CD8-positive, alpha-beta memory T cell (primary cell): ENCODE measurements around the gene SESN3. TPM values are rescaled to one million over a fixed set of nuclear protein-coding genes. Genes with fewer than 3 reads are reported as not detected.

Source experiments
- CTCF ChIA-PET: fragments of 350-600 bp; sonication (Branson Sonifier 250); formaldehyde crosslinking; loops from one replicate; lab custom pipeline; 2021; ENCODE audit warnings: antibody characterized with exemption; lab: Charles Lee
- POLR2A ChIA-PET: fragments of 350-600 bp; sonication (Branson Sonifier 250); formaldehyde crosslinking; loops from one replicate; lab custom pipeline; 2021; ENCODE audit warnings: antibody characterized with exemption; lab: Charles Lee
- DNase-seq, 5 donors: peaks; one replicate each; pipeline versions ENCODE4 v3.0.0 to v3.0.0-alpha.2; 2020 to 2022; ENCODE audit warnings: mixed read lengths in 1 of 5
- H3K27ac ChIP-seq: one replicate; pipeline ENCODE4 v1.7.0; 2013; ENCODE audit warnings: low read depth, mild to moderate bottlenecking, low read length, moderate library complexity
- H3K27me3 ChIP-seq: 2 replicates; pipeline ENCODE4 v1.7.0; 2013; ENCODE audit warnings: low read length, mild to moderate bottlenecking; ENCODE audit not compliant: insufficient read depth, poor library complexity, severe bottlenecking
- H3K36me3 ChIP-seq: 2 replicates; pipeline ENCODE4 v1.7.0; 2013; ENCODE audit warnings: mild to moderate bottlenecking, low read length, moderate library complexity; ENCODE audit not compliant: insufficient read depth
- H3K4me1 ChIP-seq: 2 replicates; pipeline ENCODE4 v1.7.0; 2013; ENCODE audit warnings: mild to moderate bottlenecking, low read length, moderate library complexity; ENCODE audit not compliant: insufficient read depth
- H3K4me3 ChIP-seq: 2 replicates; pipeline ENCODE4 v1.7.0; 2013; ENCODE audit warnings: mild to moderate bottlenecking, low read length
- H3K9me3 ChIP-seq: 2 replicates; pipeline ENCODE4 v1.7.0; 2013; ENCODE audit warnings: mild to moderate bottlenecking, low read length
- H3K27ac Mint-ChIP-seq, 8 donors: one replicate each; pipeline ENCODE4 v1.8.0; 2020 to 2021; ENCODE audit warnings: mixed read lengths in 8 of 8, mild to moderate bottlenecking in 6 of 8, inconsistent platforms in 3 of 8, moderate library complexity in 3 of 8
- H3K27me3 Mint-ChIP-seq, 2 donors: one replicate each; pipeline ENCODE4 v1.8.0; 2020 to 2021; ENCODE audit warnings: mixed read lengths in 2 of 2, mild to moderate bottlenecking in 1 of 2, moderate library complexity in 1 of 2
- H3K36me3 Mint-ChIP-seq, 3 donors: one replicate each; pipeline ENCODE4 v1.8.0; 2020 to 2021; ENCODE audit warnings: mixed read lengths in 3 of 3, inconsistent platforms in 1 of 3, mild to moderate bottlenecking in 1 of 3
- H3K4me1 Mint-ChIP-seq, 3 donors: one replicate each; pipeline ENCODE4 v1.8.0; 2020 to 2021; ENCODE audit warnings: mixed read lengths in 3 of 3, inconsistent platforms in 1 of 3, mild to moderate bottlenecking in 1 of 3
- H3K4me3 Mint-ChIP-seq, 7 donors: one replicate each; pipeline ENCODE4 v1.8.0; 2020 to 2021; ENCODE audit warnings: mixed read lengths in 7 of 7, mild to moderate bottlenecking in 6 of 7, moderate library complexity in 4 of 7, inconsistent platforms in 2 of 7
- H3K9me3 Mint-ChIP-seq, 5 donors: one replicate each; pipeline ENCODE4 v1.8.0; 2020 to 2022; ENCODE audit warnings: mixed read lengths in 5 of 5, mild to moderate bottlenecking in 3 of 5, moderate library complexity in 2 of 5, inconsistent platforms in 1 of 5
- polyA plus RNA-seq: library from polyadenylated mRNA; unstranded; fragments of 300-500 nt; fragmentation: Illumina TruSeq; gene quantifications from one replicate; pipeline ENCODE4 v1.2.3, GENCODE V29; 2021
- total RNA-seq, 2 experiments: library from RNA; stranded (reverse); gene quantifications; one replicate each; pipeline ENCODE4 v1.2.3, GENCODE V29; 2021

Gene SESN3
- total and polyA plus RNA-seq, 3 experiments from 2014 or later, result 2.1 to 19.7 (median 18.8) TPM

- H3K27ac Mint-ChIP-seq, result peak overlapping the region in 1 of 8 donors; percentile 51
- Histone ChIP-seq H3K27me3 (no peaks in the 10 kb centered on the region), H3K36me3 (no peaks in the 10 kb centered on the region), H3K27ac (no peak overlapping the region), H3K9me3 (no peaks in the 10 kb centered on the region), H3K4me1 (peaks cover 19% of the 10 kb centered on the region), H3K4me3 (no peak overlapping the region)
- POLR2A ChIA-PET, result interaction anchor here (1.1 kb wide), 1 partner anchor 81 kb away, joined by 3 read pairs; no protein-coding TSS in a partner anchor
- peaks cover 0 to 1% (median 0%) of the 10 kb centered on the region in 5 donors for H3K9me3 Mint-ChIP-seq
- peaks cover 0 to 6% (median 0%) of the 10 kb centered on the region in 3 donors for H3K36me3 Mint-ChIP-seq
- peaks cover 23 to 33% (median 27%) of the 10 kb centered on the region in 3 donors for H3K4me1 Mint-ChIP-seq
- peaks cover 9 to 21% of the 10 kb centered on the region in 2 donors for H3K27me3 Mint-ChIP-seq
- no peak for DNase-seq
- peak overlapping the region in 3 of 7 donors; percentile 3 to 93 (median 18) for H3K4me3 Mint-ChIP-seq
- CTCF ChIA-PET, result interaction anchor here (1.3 to 14.5 kb wide), 2 partner anchors 12 to 553 kb away, joined by 3 to 335 read pairs; no protein-coding TSS in a partner anchor
These were observed 82.1 kb downstream of the SESN3 start for GRCh38 chr11:95148938-95149337.

- H3K4me3 Mint-ChIP-seq, result peak overlapping the region in 2 of 7 donors; percentile 28 to 33
- peaks cover 9 to 26% of the 10 kb centered on the region in 2 donors for H3K27me3 Mint-ChIP-seq
- no peak overlapping the region for H3K27ac ChIP-seq
- no peaks in the 10 kb centered on the region for H3K27me3 ChIP-seq
- peaks cover 17 to 27% (median 21%) of the 10 kb centered on the region in 3 donors for H3K4me1 Mint-ChIP-seq
- no peak for DNase-seq
- no peaks in the 10 kb centered on the region for H3K36me3 ChIP-seq
- H3K27ac Mint-ChIP-seq, result no peak overlapping the region
- peaks cover 0 to 6% (median 0%) of the 10 kb centered on the region in 3 donors for H3K36me3 Mint-ChIP-seq
- CTCF ChIA-PET, result interaction anchor here (1.1 to 14.5 kb wide), 3 partner anchors 9 to 553 kb away, joined by 3 to 335 read pairs (median 4); no protein-coding TSS in a partner anchor
- POLR2A ChIA-PET, result interaction anchor here (1.1 kb wide), 1 partner anchor 80 kb away, joined by 3 read pairs; no protein-coding TSS in a partner anchor
- H3K4me3 ChIP-seq, result no peak overlapping the region
- H3K4me1 ChIP-seq, result peaks cover 13% of the 10 kb centered on the region
- H3K9me3 ChIP-seq, result no peaks in the 10 kb centered on the region
- H3K9me3 Mint-ChIP-seq, result peaks cover 0 to 1% (median 0%) of the 10 kb centered on the region in 5 donors
These were observed 82.6 kb downstream of the SESN3 start for GRCh38 chr11:95148406-95148805.

- no peak for DNase-seq
These were observed 83.6 kb downstream of the SESN3 start for GRCh38 chr11:95147364-95147905.

GRCh38 chr11:95145430-95146060, 85.5 kb downstream of the SESN3 start:
- Mint-ChIP-seq H3K4me1 (peaks cover 0 to 5% (median 0%) of the 10 kb centered on the region in 3 donors), H3K4me3 (no peak overlapping the region), H3K9me3 (peaks cover 0 to 1% (median 0%) of the 10 kb centered on the region in 5 donors), H3K36me3 (no peaks in the 10 kb centered on the region), H3K27me3 (peaks cover 12 to 36% of the 10 kb centered on the region in 2 donors), H3K27ac (no peak overlapping the region)
- Histone ChIP-seq H3K9me3 (no peaks in the 10 kb centered on the region), H3K27ac (no peak overlapping the region), H3K4me3 (no peak overlapping the region), H3K27me3 (no peaks in the 10 kb centered on the region), H3K4me1 (no peaks in the 10 kb centered on the region), H3K36me3 (no peaks in the 10 kb centered on the region)
- POLR2A ChIA-PET, result interaction anchor here (0.7 kb wide), 1 partner anchor 76 kb away, joined by 3 read pairs; no protein-coding TSS in a partner anchor
- DNase-seq, result no peak
- CTCF ChIA-PET, result interaction anchor here (1.0 to 1.8 kb wide), 3 partner anchors 560 to 588 kb away, joined by 3 to 6 read pairs (median 5); no protein-coding TSS in a partner anchor

More at GRCh38 chr11:95147364-95147905, 83.6 kb downstream of the SESN3 start:
- Histone ChIP-seq H3K9me3 (no peaks in the 10 kb centered on the region), H3K27me3 (no peaks in the 10 kb centered on the region), H3K4me3 (no peak overlapping the region), H3K27ac (peak overlapping the region; percentile 35), H3K36me3 (no peaks in the 10 kb centered on the region), H3K4me1 (peaks cover 7% of the 10 kb centered on the region)
- CTCF ChIA-PET, result interaction anchor here (1.1 to 14.5 kb wide), 6 partner anchors 9 to 554 kb away, joined by 3 to 335 read pairs (median 6); partner anchors contain the start of gene SRSF8
- peaks cover 12 to 33% of the 10 kb centered on the region in 2 donors for H3K27me3 Mint-ChIP-seq
- H3K9me3 Mint-ChIP-seq, result peaks cover 0 to 1% (median 0%) of the 10 kb centered on the region in 5 donors
- peaks cover 8 to 18% (median 12%) of the 10 kb centered on the region in 3 donors for H3K4me1 Mint-ChIP-seq
- POLR2A ChIA-PET, result interaction anchor here (0.8 kb wide), 1 partner anchor 81 kb away, joined by 5 read pairs; the partner anchor contains the start of gene SRSF8
- H3K36me3 Mint-ChIP-seq, result peaks cover 0 to 3% (median 0%) of the 10 kb centered on the region in 3 donors
- no peak overlapping the region for H3K27ac Mint-ChIP-seq
- no peak overlapping the region for H3K4me3 Mint-ChIP-seq

GRCh38 chr11:95144313-95145235, 86.4 kb downstream of the SESN3 start:
- H3K4me1 ChIP-seq, result no peaks in the 10 kb centered on the region
- Mint-ChIP-seq H3K27ac (no peak overlapping the region), H3K4me3 (no peak overlapping the region), H3K36me3 (no peaks in the 10 kb centered on the region), H3K27me3 (peaks cover 12 to 36% of the 10 kb centered on the region in 2 donors), H3K4me1 (no peaks in the 10 kb centered on the region), H3K9me3 (peaks cover 0 to 1% (median 0%) of the 10 kb centered on the region in 5 donors)
- no peak overlapping the region for H3K27ac ChIP-seq
- ChIA-PET POLR2A (no interaction called here), CTCF (interaction anchor here (1.1 to 1.8 kb wide), 2 partner anchors 561 to 589 kb away, joined by 5 to 6 read pairs; no protein-coding TSS in a partner anchor)
- no peak overlapping the region for H3K4me3 ChIP-seq
- no peaks in the 10 kb centered on the region for H3K27me3 ChIP-seq
- H3K9me3 ChIP-seq, result no peaks in the 10 kb centered on the region
- H3K36me3 ChIP-seq, result no peaks in the 10 kb centered on the region
- DNase-seq, result no peak

GRCh38 chr11:95143106-95143681, 87.8 kb downstream of the SESN3 start:
- Mint-ChIP-seq H3K4me1 (no peaks in the 10 kb centered on the region), H3K9me3 (no peaks in the 10 kb centered on the region), H3K36me3 (no peaks in the 10 kb centered on the region), H3K27ac (no peak overlapping the region), H3K27me3 (peaks cover 14 to 36% of the 10 kb centered on the region in 2 donors), H3K4me3 (no peak overlapping the region)
- ChIA-PET CTCF (no interaction called here), POLR2A (no interaction called here)
- DNase-seq, result no peak
- H3K4me1 ChIP-seq, result no peaks in the 10 kb centered on the region
- no peaks in the 10 kb centered on the region for H3K9me3 ChIP-seq
- H3K36me3 ChIP-seq, result no peaks in the 10 kb centered on the region
- H3K27me3 ChIP-seq, result no peaks in the 10 kb centered on the region
- no peak overlapping the region for H3K4me3 ChIP-seq
- H3K27ac ChIP-seq, result no peak overlapping the region

GRCh38 chr11:95142431-95142830, 88.6 kb downstream of the SESN3 start:
- Mint-ChIP-seq H3K36me3 (no peaks in the 10 kb centered on the region), H3K9me3 (no peaks in the 10 kb centered on the region), H3K27me3 (peaks cover 14 to 36% of the 10 kb centered on the region in 2 donors), H3K4me1 (no peaks in the 10 kb centered on the region), H3K27ac (no peak overlapping the region), H3K4me3 (no peak overlapping the region)
- no peaks in the 10 kb centered on the region for H3K9me3 ChIP-seq
- H3K4me3 ChIP-seq, result no peak overlapping the region
- POLR2A ChIA-PET, result no interaction called here
- DNase-seq, result no peak
- no peak overlapping the region for H3K27ac ChIP-seq
- no peaks in the 10 kb centered on the region for H3K36me3 ChIP-seq
- CTCF ChIA-PET, result interaction anchor here (0.8 kb wide), 1 partner anchor 10 kb away, joined by 3 read pairs; no protein-coding TSS in a partner anchor
- H3K27me3 ChIP-seq, result no peaks in the 10 kb centered on the region
- H3K4me1 ChIP-seq, result no peaks in the 10 kb centered on the region
